Common myeloid progenitor, CD34-positive (primary cell): ENCODE results near the gene CHMP1B.
A peak's percentile ranks its signal among the peaks of the same experiment; 100 is the strongest.
"Not testable (repeated sequence)": the region's sequence is repeated elsewhere in the genome, so short reads cannot be mapped to it uniquely, and the experiment has no call there.

ENCODE experiments used
- CTCF ChIA-PET: fragments of 350-600 bp; sonication (Branson Sonifier 250); formaldehyde crosslinking; loops from one replicate; lab custom pipeline; 2021; ENCODE audit warnings: antibody characterized with exemption; lab: Charles Lee
- POLR2A ChIA-PET: fragments of 350-600 bp; sonication (Branson Sonifier 250); formaldehyde crosslinking; loops from one replicate; lab custom pipeline; 2021; ENCODE audit warnings: antibody characterized with exemption; lab: Charles Lee
- DNase-seq, 3 donors: peaks; one replicate each; pipeline versions ENCODE4 v3.0.0 to v3.0.0-alpha.2; 2013
- H3K27ac ChIP-seq, 2 experiments: 1 replicate in 1 of 2; 2 replicates in 1 of 2; pipeline ENCODE4 v1.7.0; 2013; ENCODE audit warnings: inconsistent platforms in 2 of 2, low read length in 2 of 2, mild to moderate bottlenecking in 2 of 2, low read depth in 1 of 2, moderate library complexity in 1 of 2; ENCODE audit not compliant: severe bottlenecking in 2 of 2, insufficient read depth in 1 of 2, poor library complexity in 1 of 2
- H3K27me3 ChIP-seq, 5 experiments: replicated peaks in 2 of 5; 1 replicate in 3 of 5; 2 replicates in 2 of 5; pipeline versions ENCODE4 v1.6.1 to v1.7.0; 2013; ENCODE audit warnings: low read length in 4 of 5, mild to moderate bottlenecking in 2 of 5, moderate library complexity in 2 of 5, inconsistent platforms in 1 of 5; ENCODE audit not compliant: insufficient read depth in 5 of 5, control insufficient read depth in 4 of 5
- H3K36me3 ChIP-seq, 4 experiments: 1 replicate in 2 of 4; 2 replicates in 2 of 4; pipeline versions ENCODE4 v1.6.1 to v1.7.0; 2013; ENCODE audit warnings: low read length in 3 of 4, control low read depth in 1 of 4, mild to moderate bottlenecking in 1 of 4; ENCODE audit not compliant: control insufficient read depth in 4 of 4, insufficient read depth in 4 of 4
- H3K4me1 ChIP-seq, 4 experiments: 1 replicate in 3 of 4; 2 replicates in 1 of 4; pipeline versions ENCODE4 v1.6.1 to v1.7.1; 2013; ENCODE audit warnings: low read length in 3 of 4, mild to moderate bottlenecking in 3 of 4, control low read depth in 1 of 4, inconsistent platforms in 1 of 4, moderate library complexity in 1 of 4; ENCODE audit not compliant: control insufficient read depth in 4 of 4, insufficient read depth in 4 of 4; ENCODE audit errors: control extremely low read depth in 1 of 4
- H3K4me3 ChIP-seq, 7 experiments: 1 replicate in 4 of 7; 2 replicates in 3 of 7; pipeline versions ENCODE4 v1.5.1 to v1.7.0; 2013; ENCODE audit warnings: mild to moderate bottlenecking in 7 of 7, low read length in 6 of 7, moderate library complexity in 6 of 7, inconsistent platforms in 2 of 7, low read depth in 2 of 7, control low read depth in 1 of 7; ENCODE audit not compliant: insufficient read depth in 4 of 7, control insufficient read depth in 1 of 7; ENCODE audit errors: extremely low read depth in 1 of 7
- H3K9me3 ChIP-seq, 5 experiments: 1 replicate in 4 of 5; 2 replicates in 1 of 5; pipeline versions ENCODE4 v1.6.1 to v1.7.1; 2013; ENCODE audit warnings: low read length in 4 of 5, mild to moderate bottlenecking in 2 of 5, inconsistent platforms in 1 of 5, low read depth in 1 of 5, moderate library complexity in 1 of 5; ENCODE audit not compliant: control insufficient read depth in 4 of 5, insufficient read depth in 2 of 5; ENCODE audit errors: control extremely low read depth in 1 of 5
- WGBS: methylation state at CpG from one replicate; pipeline ENCODE4 v1.1.5; 2013; ENCODE audit not compliant: insufficient coverage; 5-methylcytosine and 5-hydroxymethylcytosine counted together

The CHMP1B gene

GRCh38 chr18:11892438-11892837, 41.2 kb downstream of the CHMP1B start:
- 84% methylated on average over 2 of the region's 7 CpGs for WGBS
- H3K9me3 ChIP-seq, H3K4me3 ChIP-seq, H3K27ac ChIP-seq, H3K4me1 ChIP-seq, H3K27me3 ChIP-seq, DNase-seq, POLR2A ChIA-PET: not testable (repeated sequence)
- CTCF ChIA-PET, result interaction anchor here (0.8 kb wide), 1 partner anchor 10 kb away, joined by 3 read pairs; no protein-coding TSS in a partner anchor
- peaks cover 7 to 42% (median 18%) of the 10 kb centered on the region in 4 experiments for H3K36me3 ChIP-seq

GRCh38 chr18:11897781-11898180, 46.6 kb downstream of the CHMP1B start:
- H3K9me3 ChIP-seq, result no peaks in the 10 kb centered on the region
- CTCF ChIA-PET, result no interaction called here
- no peak overlapping the region for H3K27ac ChIP-seq
- peaks cover 2 to 28% (median 13%) of the 10 kb centered on the region in 4 experiments for H3K36me3 ChIP-seq
- DNase-seq, result no peak
- POLR2A ChIA-PET, result no interaction called here
- H3K27me3 ChIP-seq, result no peaks in the 10 kb centered on the region
- no peak overlapping the region for H3K4me3 ChIP-seq
- no CpG with 5 or more reads among the region's 1 CpG for WGBS
- H3K4me1 ChIP-seq, result peaks cover 0 to 10% (median 4%) of the 10 kb centered on the region in 4 experiments

GRCh38 chr18:11899063-11899462, 47.9 kb downstream of the CHMP1B start:
- Histone ChIP-seq H3K4me3 (no peak overlapping the region), H3K36me3 (peaks cover 2 to 34% (median 12%) of the 10 kb centered on the region in 4 experiments), H3K27ac (no peak overlapping the region), H3K27me3 (no peaks in the 10 kb centered on the region), H3K9me3 (no peaks in the 10 kb centered on the region), H3K4me1 (peaks cover 0 to 5% (median 2%) of the 10 kb centered on the region in 4 experiments)
- DNase-seq, result no peak
- CTCF ChIA-PET, result interaction anchor here (0.6 to 1.0 kb wide), 2 partner anchors 14 to 66 kb away, joined by 3 read pairs; no protein-coding TSS in a partner anchor
- 100% methylated on average over 1 of the region's 3 CpGs for WGBS
- POLR2A ChIA-PET, result no interaction called here

GRCh38 chr18:11901826-11902438, 50.7 kb downstream of the CHMP1B start:
- Histone ChIP-seq H3K36me3 (peaks cover 0 to 39% (median 12%) of the 10 kb centered on the region in 4 experiments), H3K9me3 (no peaks in the 10 kb centered on the region), H3K27me3 (no peaks in the 10 kb centered on the region), H3K4me3 (no peak overlapping the region), H3K4me1 (peaks cover 0 to 4% (median 3%) of the 10 kb centered on the region in 4 experiments), H3K27ac (no peak overlapping the region)
- POLR2A ChIA-PET, result no interaction called here
- WGBS, result 100% methylated on average over 1 of the region's 5 CpGs
- DNase-seq, result peak in 1 of 3 donors; percentile 39
- CTCF ChIA-PET, result interaction anchor here (1.0 kb wide), 1 partner anchor 13 kb away, joined by 3 read pairs; no protein-coding TSS in a partner anchor

- H3K27me3 ChIP-seq, result no peaks in the 10 kb centered on the region
- ChIA-PET POLR2A (no interaction called here), CTCF (interaction anchor here (1.0 to 1.1 kb wide), 2 partner anchors 12 to 35 kb away, joined by 3 read pairs; no protein-coding TSS in a partner anchor)
- 95% methylated on average over 7 of the region's 7 CpGs for WGBS
- H3K36me3 ChIP-seq, result peaks cover 0 to 34% (median 11%) of the 10 kb centered on the region in 4 experiments
- no peak overlapping the region for H3K4me3 ChIP-seq
- H3K4me1 ChIP-seq, result peaks cover 3 to 12% (median 9%) of the 10 kb centered on the region in 4 experiments
- DNase-seq, result no peak
- no peak overlapping the region for H3K27ac ChIP-seq
- no peaks in the 10 kb centered on the region for H3K9me3 ChIP-seq
These were observed 51.5 kb downstream of the CHMP1B start for GRCh38 chr18:11902522-11903292.
